Loucy (cell line): Measurements from ENCODE around the gene PITX1.

Experiments used
- CTCF ChIP-seq: fragments of 200-600 bp; sonication (generic); conservative IDR thresholded peaks from 2 replicates; pipeline ENCODE4 v1.5.1; 2014; ENCODE audit warnings: mild to moderate bottlenecking, antibody characterized with exemption, low read length
- EZH2phosphoT487 ChIP-seq: fragments of 200-600 bp; IDR thresholded peaks from 2 replicates; pipeline ENCODE4 v1.6.1; 2018; ENCODE audit warnings: antibody characterized with exemption, mild to moderate bottlenecking, moderate library complexity, borderline replicate concordance

GRCh38 chr5:135013445-135013844, 20.6 kb downstream of the PITX1 start:
- TF ChIP-seq CTCF (no peak), EZH2phosphoT487 (no peak)
